Ishikawa (cell line): Measurements from ENCODE around the gene SLC25A23.

ENCODE experiments used
- CEBPB ChIP-seq: IDR thresholded peaks from 2 replicates; pipeline ENCODE4 v1.6.1; 2012
- CREB1 ChIP-seq: IDR thresholded peaks from 2 replicates; pipeline ENCODE4 v1.6.1; 2012; ENCODE audit warnings: low read depth
- EGR1 ChIP-seq: IDR thresholded peaks from 2 replicates; pipeline ENCODE4 v1.6.1; 2012
- EP300 ChIP-seq: IDR thresholded peaks from 2 replicates; pipeline ENCODE4 v1.6.1; 2012; ENCODE audit warnings: borderline replicate concordance
- FOXM1 ChIP-seq: IDR thresholded peaks from 2 replicates; pipeline ENCODE4 v1.6.1; 2012; ENCODE audit warnings: low read depth, borderline replicate concordance
- NFIC ChIP-seq: IDR thresholded peaks from 2 replicates; pipeline ENCODE4 v1.6.1; 2012
- RAD21 ChIP-seq: IDR thresholded peaks from 2 replicates; pipeline ENCODE4 v1.6.1; 2012; ENCODE audit warnings: low read depth
- REST ChIP-seq: IDR thresholded peaks from 2 replicates; pipeline ENCODE4 v1.6.1; 2012; ENCODE audit warnings: low read depth, mild to moderate bottlenecking
- TAF1 ChIP-seq: IDR thresholded peaks from 2 replicates; pipeline ENCODE4 v1.6.1; 2012; ENCODE audit warnings: low read depth, mild to moderate bottlenecking
- TCF12 ChIP-seq: IDR thresholded peaks from 2 replicates; pipeline ENCODE4 v1.6.1; 2012; ENCODE audit warnings: low read depth
- TEAD4 ChIP-seq: IDR thresholded peaks from 2 replicates; pipeline ENCODE4 v1.6.1; 2012
- USF1 ChIP-seq: IDR thresholded peaks from 2 replicates; pipeline ENCODE4 v1.6.1; 2012
- YY1 ChIP-seq: IDR thresholded peaks from 2 replicates; pipeline ENCODE4 v1.6.1; 2012; ENCODE audit warnings: low read depth
- ZBTB7A ChIP-seq: IDR thresholded peaks from 2 replicates; pipeline ENCODE4 v1.6.1; 2012; ENCODE audit warnings: low read depth
- TF ChIP-seq, protein P1 (sequence below): IDR thresholded peaks from 2 replicates; pipeline ENCODE4 v1.6.1; 2012

Gene SLC25A23

DNA sequence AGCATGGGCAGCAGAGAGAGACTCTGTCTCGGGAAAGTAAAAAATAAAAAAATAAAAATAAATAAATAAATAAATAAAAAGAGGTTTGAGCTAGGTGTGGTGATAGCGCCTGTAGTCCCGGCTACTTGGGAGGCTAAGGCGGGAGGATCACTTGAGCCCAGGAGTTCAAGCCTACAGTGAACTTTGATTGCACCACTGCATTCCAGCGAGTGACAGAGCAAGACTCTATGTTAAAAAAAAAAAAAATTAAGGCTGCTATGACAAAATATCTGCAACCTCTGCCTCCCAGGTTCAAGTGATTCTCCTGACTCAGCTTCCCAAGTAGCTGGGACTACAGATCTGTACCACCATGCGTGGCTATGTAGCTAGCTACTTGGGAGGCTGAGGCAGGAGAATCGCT lies 25.2 kb upstream of the SLC25A23 start:
- TF ChIP-seq YY1, result no peak
- no peak for TF ChIP-seq EP300

GRCh38 chr19:6484230-6484629 lies 24.6 kb upstream of the SLC25A23 start:
- TF ChIP-seq TAF1 (no peak), TEAD4 (no peak), EP300 (no peak), FOXM1 (no peak), CREB1 (no peak), ZBTB7A (no peak), EGR1 (no peak), REST (no peak), YY1 (no peak), TCF12 (no peak), USF1 (no peak), CEBPB (no peak), NFIC (no peak)
- TF ChIP-seq, protein P1, sequence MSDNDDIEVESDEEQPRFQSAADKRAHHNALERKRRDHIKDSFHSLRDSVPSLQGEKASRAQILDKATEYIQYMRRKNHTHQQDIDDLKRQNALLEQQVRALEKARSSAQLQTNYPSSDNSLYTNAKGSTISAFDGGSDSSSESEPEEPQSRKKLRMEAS, result no peak

DNA sequence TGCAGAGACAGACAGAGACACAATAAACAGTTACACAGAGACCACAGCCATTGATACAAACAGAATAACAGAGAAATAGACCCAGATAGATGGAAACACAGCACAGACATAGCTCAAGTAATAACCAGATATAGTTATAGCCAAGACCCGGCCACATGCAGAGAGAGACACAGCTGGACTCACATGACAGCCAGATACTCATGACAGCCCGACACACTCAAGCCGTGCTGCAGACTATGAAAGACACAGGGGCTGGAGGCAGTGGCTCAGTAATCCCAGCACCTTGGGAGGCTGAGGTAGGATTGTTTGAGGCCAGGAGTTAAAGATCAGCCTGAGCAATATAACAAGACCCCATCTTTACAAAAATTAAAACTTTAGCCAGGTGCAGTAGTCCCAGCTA lies 23.6 kb upstream of the SLC25A23 start:
- TF ChIP-seq REST (no peak), ZBTB7A (no peak), TAF1 (no peak), TCF12 (no peak), EP300 (no peak), YY1 (no peak), NFIC (no peak), RAD21 (no peak), EGR1 (no peak), USF1 (no peak), CEBPB (no peak), FOXM1 (no peak), CREB1 (no peak), TEAD4 (no peak)
- TF ChIP-seq, protein P1, result no peak

GRCh38 chr19:6482343-6482686 lies 22.7 kb upstream of the SLC25A23 start:
- TF ChIP-seq CREB1 (no peak), ZBTB7A (no peak), YY1 (no peak), RAD21 (no peak), EP300 (no peak)

- TF ChIP-seq RAD21 (peak; percentile 47), TCF12 (no peak)
These were observed 22.1 kb upstream of the SLC25A23 start, which contains the start of gene DENND1C for GRCh38 chr19:6481541-6482342. Gene DENND1C (minus strand): TSS chr19:6481787. CDS start chr19:6481695, 92 bp downstream.

DNA sequence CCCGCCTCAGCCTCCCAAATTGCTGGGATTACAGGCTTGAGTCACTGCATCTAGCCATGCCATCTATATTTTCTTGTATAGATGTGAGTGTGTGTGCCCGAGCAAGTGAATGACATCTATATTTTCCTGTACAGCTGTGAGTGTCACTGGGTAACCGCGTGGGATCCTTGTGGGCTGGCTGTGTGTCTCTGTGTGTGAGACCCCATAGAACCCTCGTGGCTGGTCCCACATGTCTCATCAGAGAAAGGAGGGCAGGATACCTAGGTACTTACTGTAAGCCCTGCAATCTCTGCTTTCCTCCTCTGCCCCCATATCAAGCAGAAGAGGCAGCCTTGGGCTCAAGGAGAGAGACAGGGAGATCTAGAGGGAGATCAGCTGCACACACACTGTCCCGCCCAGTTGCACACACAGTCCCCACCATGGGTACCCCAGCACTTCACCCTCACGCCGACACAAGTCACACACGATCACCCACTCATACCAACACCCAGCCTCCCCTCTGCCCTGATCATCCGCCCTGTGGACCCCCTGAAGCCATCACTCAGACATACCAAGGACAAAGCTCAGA lies 21.3 kb upstream of the SLC25A23 start:
- no peak for TF ChIP-seq USF1
- no peak for TF ChIP-seq TCF12
- no peak for TF ChIP-seq FOXM1
- TF ChIP-seq EP300, result no peak
- TF ChIP-seq YY1, result no peak
- TF ChIP-seq, protein P1, result no peak
- TF ChIP-seq ZBTB7A, result no peak
- TF ChIP-seq CEBPB, result no peak
- TF ChIP-seq REST, result no peak
- TF ChIP-seq RAD21, result no peak
- TF ChIP-seq TEAD4, result no peak
- no peak for TF ChIP-seq EGR1
- TF ChIP-seq CREB1, result no peak
- no peak for TF ChIP-seq TAF1
